Pancreas (tissue), 10 donors: ENCODE results near the gene CCDC182. TPM values are rescaled to one million over a fixed set of nuclear protein-coding genes. Genes with fewer than 3 reads are reported as not detected.
A peak's percentile ranks its signal among the peaks of the same experiment; 100 is the strongest.

Source experiments
- ATAC-seq, 4 donors: fragments of 200-7000 bp; cut with Tn5 transposase; one replicate each; pipeline versions ENCODE4 v1.8.0 to v1.9.1; 2020; ENCODE audit warnings: mild to moderate bottlenecking in 4 of 4, moderate library complexity in 4 of 4
- DNase-seq, 6 donors: peaks; one replicate each; pipeline ENCODE4 v3.0.0-alpha.2; 2020
- FAIRE-seq: peaks from 2 replicates; lab custom pipeline; 2012; peaks lifted over from hg19 to GRCh38; lab: Jason Lieb, UNC
- H3K27ac ChIP-seq, 4 donors: fragments of 200-600 bp; sonication (generic); 1 replicate in 3 of 4; 2 replicates in 1 of 4; pipeline versions ENCODE4 v1.5.0 to v1.8.0; 2020
- H3K27me3 ChIP-seq, 4 donors: fragments of 200-600 bp; one replicate each; pipeline ENCODE4 v1.8.0; 2021
- H3K36me3 ChIP-seq, 3 donors: fragments of 200-600 bp; sonication (generic) in 1 of 3; one replicate each; pipeline versions ENCODE4 v1.5.0 to v1.8.0; 2020 to 2021
- H3K4me1 ChIP-seq, 3 donors: fragments of 200-600 bp; one replicate each; pipeline ENCODE4 v1.8.0; 2021
- H3K4me3 ChIP-seq, 4 donors: fragments of 200-600 bp; sonication (generic) in 2 of 4; one replicate each; pipeline versions ENCODE4 v1.5.0 to v1.8.0; 2020 to 2021
- H3K9me3 ChIP-seq, 4 donors: fragments of 200-600 bp; one replicate each; pipeline ENCODE4 v1.8.0; 2021
- CTCF ChIP-seq, 4 donors: fragments of 200-600 bp; sonication (generic) in 3 of 4; IDR thresholded peaks; one replicate each; pipeline versions ENCODE4 v1.5.0 to v1.8.0; 2021; ENCODE audit warnings: antibody characterized with exemption in 4 of 4
- whole genome bisulfite sequencing, 2 donors: extraction: QIAGEN DNeasy Blood & Tissue Kit; methylation state at CpG; one replicate each; pipeline ENCODE4 v1.1.7; 2013; 5-methylcytosine and 5-hydroxymethylcytosine counted together
- intact Hi-C, 3 donors: fragments of 100-400 bp; cut with DNase I; formaldehyde crosslinking; loops; one replicate each; pipeline versions ENCODE4 v1.11.1 to v1.14.2; 2022
- polyA plus RNA-seq, 2 donors: library from polyadenylated mRNA; stranded (reverse); fragments of 200-250 nt; gene quantifications; one replicate each; pipeline ENCODE4 v1.2.3, GENCODE V29; 2013
- total RNA-seq, 6 donors: library from RNA; stranded (reverse); fragmentation: NEBNext Ultra II Directional in 4 of 6; extraction: Animal tissue kit (Norgen Biotek cat#: 25700) in 4 of 6; gene quantifications; one replicate each; pipeline versions ENCODE4 v1.2.1 to v1.2.4, GENCODE V29; 2021 to 2023
- donor health status: healthy with polysubstance abuse.
- donor health status: DM: no; HTN: no; CAD: no; lungs with moderate emphysema.
- donor health status: DM: no; HTN: no; CAD: no.
- donor health status: control.
- donor health status: control.
- donor health status: Bipolar disorder and iron deficiency.
- donor health status: DM: yes; HTN: yes; CAD: no.
- donor health status: DM: no; HTN: no; CAD: no.
- donor health status: DM: no; HTN: no; CAD: no.
- donor health status: DM: yes; HTN: yes; CAD: no.

CCDC182 gene
- total and polyA plus RNA-seq, 8 donors = not detected

DNA sequence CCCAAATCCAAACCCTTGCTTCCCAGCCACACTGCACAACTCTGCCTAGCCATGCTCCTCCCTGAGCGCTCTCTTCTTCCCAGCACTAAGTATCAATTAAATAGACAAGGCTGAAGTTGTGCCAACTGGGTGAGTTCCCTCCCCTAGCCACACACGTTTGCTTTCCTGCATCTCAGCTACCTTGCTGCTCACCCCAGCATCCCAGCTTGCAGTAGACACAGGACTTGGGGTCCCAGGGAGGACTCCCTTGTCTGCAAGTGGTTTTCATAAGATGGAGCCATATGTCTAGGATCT, 4.9 kb downstream of the CCDC182 start:
- WGBS, 2 donors = 38 to 46% methylated on average over 2 of the region's 2 CpGs
- Histone ChIP-seq H3K4me3 (no peak overlapping the region), H3K9me3 (no peaks in the 10 kb centered on the region), H3K36me3 (no peaks in the 10 kb centered on the region), H3K27ac (no peak overlapping the region), H3K4me1 (no peaks in the 10 kb centered on the region), H3K27me3 (no peaks in the 10 kb centered on the region)
- FAIRE-seq (no peak), ATAC-seq (no peak), DNase-seq (no peak)
- intact Hi-C loops = no loop called here
- no peak for TF ChIP-seq CTCF (IDR thresholded peaks at IDR 0.05)

- Histone ChIP-seq H3K27me3 (no peaks in the 10 kb centered on the region), H3K36me3 (no peaks in the 10 kb centered on the region), H3K9me3 (no peaks in the 10 kb centered on the region), H3K4me1 (no peaks in the 10 kb centered on the region), H3K4me3 (no peak overlapping the region), H3K27ac (no peak overlapping the region)
- FAIRE-seq (no peak), DNase-seq (no peak), ATAC-seq (peak; percentile 40 to 79 (median 50))
- TF ChIP-seq CTCF (IDR thresholded peaks at IDR 0.05) = no peak
- WGBS, 2 donors = 6 to 37% methylated on average over 1 of the region's 1 CpG
- intact Hi-C loops = no loop called here
Observed at GRCh38 chr17:57739402-57740234, 5.5 kb downstream of the CCDC182 start.

- Histone ChIP-seq H3K4me1 (no peaks in the 10 kb centered on the region), H3K27me3 (no peaks in the 10 kb centered on the region), H3K9me3 (no peaks in the 10 kb centered on the region), H3K36me3 (no peaks in the 10 kb centered on the region), H3K27ac (no peak overlapping the region), H3K4me3 (no peak overlapping the region)
- no peak for TF ChIP-seq CTCF (IDR thresholded peaks at IDR 0.05)
- no peak for DNase-seq
- FAIRE-seq = no peak
- 68 to 74% methylated on average over 3 of the region's 3 CpGs for WGBS, 2 donors
- ATAC-seq = no peak
- intact Hi-C loops = no loop called here
Observed at GRCh38 chr17:57737450-57737849, 7.6 kb downstream of the CCDC182 start.

DNA sequence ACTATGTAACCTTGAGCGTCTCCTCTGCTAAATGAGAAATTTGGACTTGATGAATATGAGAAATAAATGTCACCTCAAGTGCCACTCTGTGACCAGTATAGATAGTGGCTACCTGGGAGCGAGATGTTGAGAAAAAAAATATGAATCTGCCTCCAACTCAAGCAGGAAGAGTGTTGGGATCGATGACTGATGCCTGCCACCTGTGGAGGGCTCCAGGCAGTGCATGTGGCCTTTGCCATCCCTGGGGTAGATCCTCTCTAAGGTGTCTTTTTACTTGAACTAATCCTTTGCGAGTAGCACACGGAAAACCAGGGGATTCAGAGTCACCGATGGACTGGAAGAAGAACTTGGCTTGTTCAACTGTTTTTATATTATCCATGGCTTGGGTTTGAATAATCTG, 9.4 kb downstream of the CCDC182 start:
- intact Hi-C loops = no loop called here
- no peaks in the 10 kb centered on the region for H3K36me3 ChIP-seq
- TF ChIP-seq CTCF (IDR thresholded peaks at IDR 0.05) = no peak
- DNase-seq (no peak), FAIRE-seq (no peak), ATAC-seq (no peak)
- no peak overlapping the region for H3K4me3 ChIP-seq
- no peaks in the 10 kb centered on the region for H3K27me3 ChIP-seq
- H3K9me3 ChIP-seq = no peaks in the 10 kb centered on the region
- no peak overlapping the region for H3K27ac ChIP-seq
- WGBS, 2 donors = 70 to 81% methylated on average over 6 of the region's 6 CpGs
- no peaks in the 10 kb centered on the region for H3K4me1 ChIP-seq

GRCh38 chr17:57735230-57735629, 9.9 kb downstream of the CCDC182 start:
- Histone ChIP-seq H3K27me3 (no peaks in the 10 kb centered on the region), H3K27ac (no peak overlapping the region), H3K4me3 (no peak overlapping the region), H3K36me3 (no peaks in the 10 kb centered on the region), H3K4me1 (no peaks in the 10 kb centered on the region), H3K9me3 (no peaks in the 10 kb centered on the region)
- FAIRE-seq (no peak), DNase-seq (no peak), ATAC-seq (no peak)
- 78 to 89% methylated on average over 3 of the region's 3 CpGs for WGBS, 2 donors
- intact Hi-C loops = no loop called here
- no peak for TF ChIP-seq CTCF (IDR thresholded peaks at IDR 0.05)
